IMR-90 (cell line): ENCODE measurements around the gene DMD. TPM values are rescaled to one million over a fixed set of nuclear protein-coding genes. Genes with fewer than 3 reads are reported as not detected.

Experiments
- ATAC-seq: fragments of 200-7000 bp; cut with Tn5 transposase; 2 replicates; pipeline ENCODE4 v1.9.1; 2020; ENCODE audit warnings: low read depth, mild to moderate bottlenecking, moderate library complexity
- BruUV-seq: library from RNA; stranded (reverse); fragments of 400-500 nt; replicated peaks from 2 replicates; lab custom pipeline; 2021; lab: Mats Ljungman, UMichigan
- CTCF ChIA-PET: fragments of 300-600 bp; formaldehyde crosslinking; extraction: SDS; loops from one replicate; lab custom pipeline; 2021; ENCODE audit warnings: antibody characterized with exemption; lab: Yijun Ruan, JAX
- POLR2A ChIA-PET: fragments of 300-600 bp; sonication (Branson Sonifier 250); formaldehyde crosslinking; loops from one replicate; lab custom pipeline; 2022; ENCODE audit warnings: antibody characterized with exemption; ENCODE audit not compliant: unreplicated experiment; lab: Charles Lee
- DNase-seq: peaks from one replicate; pipeline ENCODE4 v3.0.0; 2013
- H2AFZ ChIP-seq: replicated peaks from 2 replicates; pipeline ENCODE3; 2013; ENCODE audit warnings: low read length, mild to moderate bottlenecking; ENCODE audit not compliant: poor library complexity
- H2AK5ac ChIP-seq: 2 replicates; pipeline ENCODE4 v1.6.1; 2013; ENCODE audit warnings: low read depth, low read length, inconsistent platforms
- H2AK9ac ChIP-seq: replicated peaks from 2 replicates; pipeline ENCODE3; 2013; ENCODE audit warnings: mild to moderate bottlenecking, low read depth, low read length, moderate library complexity; ENCODE audit not compliant: poor library complexity
- H2BK120ac ChIP-seq: 2 replicates; pipeline ENCODE4 v1.6.1; 2013; ENCODE audit warnings: low read depth, low read length, inconsistent platforms
- H2BK15ac ChIP-seq: 3 replicates; pipeline ENCODE4 v1.6.1; 2013; ENCODE audit warnings: low read depth, low read length, inconsistent platforms
- H2BK20ac ChIP-seq: 2 replicates; pipeline ENCODE4 v1.6.1; 2013; ENCODE audit warnings: low read depth, mild to moderate bottlenecking, inconsistent platforms, low read length, moderate library complexity
- H2BK5ac ChIP-seq: 2 replicates; pipeline ENCODE4 v1.6.1; 2013; ENCODE audit warnings: mild to moderate bottlenecking, low read depth, low read length, inconsistent platforms; ENCODE audit not compliant: poor library complexity, severe bottlenecking
- H3K14ac ChIP-seq: replicated peaks from 2 replicates; pipeline ENCODE4 v1.6.1; 2013; ENCODE audit warnings: low read depth, low read length, inconsistent platforms
- H3K18ac ChIP-seq: 2 replicates; pipeline ENCODE4 v1.6.1; 2013; ENCODE audit warnings: low read depth, low read length, control low read depth
- H3K23ac ChIP-seq: 2 replicates; pipeline ENCODE4 v1.6.1; 2013; ENCODE audit warnings: low read depth, low read length, inconsistent platforms
- H3K27ac ChIP-seq: 2 replicates; pipeline ENCODE4 v1.5.1; 2013; ENCODE audit warnings: mild to moderate bottlenecking, control low read depth, low read length; ENCODE audit not compliant: insufficient read depth
- H3K27me3 ChIP-seq: 2 replicates; pipeline ENCODE4 v1.6.1; 2013; ENCODE audit warnings: low read length; ENCODE audit not compliant: control insufficient read depth, insufficient read depth
- H3K36me3 ChIP-seq: 2 replicates; pipeline ENCODE4 v1.6.1; 2013; ENCODE audit warnings: low read length, mixed read lengths; ENCODE audit not compliant: control insufficient read depth, insufficient read depth
- H3K4ac ChIP-seq: 2 replicates; pipeline ENCODE4 v1.6.1; 2013; ENCODE audit warnings: low read depth, low read length, inconsistent platforms
- H3K4me1 ChIP-seq: 2 replicates; pipeline ENCODE4 v1.6.1; 2013; ENCODE audit warnings: low read length, mixed read lengths; ENCODE audit not compliant: control insufficient read depth, insufficient read depth
- H3K4me2 ChIP-seq: 2 replicates; pipeline ENCODE4 v1.6.1; 2013; ENCODE audit warnings: low read depth, mild to moderate bottlenecking, control low read depth, low read length, moderate library complexity
- H3K4me3 ChIP-seq: 2 replicates; pipeline ENCODE4 v1.5.1; 2013; ENCODE audit warnings: low read depth, mild to moderate bottlenecking, control low read depth, low read length, moderate library complexity; ENCODE audit not compliant: insufficient read depth
- H3K56ac ChIP-seq: 2 replicates; pipeline ENCODE4 v1.6.1; 2013; ENCODE audit warnings: low read length, inconsistent platforms; ENCODE audit not compliant: insufficient read depth; ENCODE audit errors: extremely low read depth
- H3K79me1 ChIP-seq, 2 experiments: 2 replicates each; pipeline ENCODE4 v1.6.1; 2013; ENCODE audit warnings: low read length in 2 of 2, inconsistent platforms in 1 of 2, low read depth in 1 of 2
- H3K9ac ChIP-seq: 2 replicates; pipeline ENCODE4 v1.6.1; 2013; ENCODE audit warnings: low read depth, low read length, control low read depth
- H3K9me1 ChIP-seq: 2 replicates; pipeline ENCODE4 v1.6.1; 2013; ENCODE audit warnings: low read length, inconsistent platforms; ENCODE audit not compliant: insufficient read depth
- H3K9me3 ChIP-seq: 2 replicates; pipeline ENCODE4 v1.6.1; 2013; ENCODE audit warnings: low read length; ENCODE audit not compliant: control insufficient read depth, insufficient read depth
- H4K20me1 ChIP-seq: 2 replicates; pipeline ENCODE4 v1.6.1; 2013; ENCODE audit warnings: low read length, inconsistent platforms; ENCODE audit not compliant: insufficient read depth
- H4K5ac ChIP-seq: 2 replicates; pipeline ENCODE4 v1.6.1; 2013; ENCODE audit warnings: mild to moderate bottlenecking, low read depth, low read length, control low read depth
- H4K8ac ChIP-seq, 2 experiments: 2 replicates each; pipeline ENCODE4 v1.6.1; 2013; ENCODE audit warnings: low read depth in 2 of 2, low read length in 2 of 2, control low read depth in 1 of 2, inconsistent platforms in 1 of 2
- H4K91ac ChIP-seq: 2 replicates; pipeline ENCODE4 v1.6.1; 2013; ENCODE audit warnings: low read depth, low read length, inconsistent platforms; ENCODE audit not compliant: insufficient read depth
- BHLHE40 ChIP-seq: fragments of 150-350 bp; IDR thresholded peaks from 2 replicates; pipeline ENCODE4 v1.6.1; 2016; ENCODE audit warnings: mild to moderate bottlenecking, low read depth, low read length
- CEBPB ChIP-seq: IDR thresholded peaks from 2 replicates; pipeline ENCODE4 v1.6.1; 2012; ENCODE audit warnings: low read depth, low read length, improper control_type of control experiment
- CHD1 ChIP-seq: IDR thresholded peaks from 2 replicates; pipeline ENCODE4 v1.6.1; 2012; ENCODE audit warnings: low read depth, low read length, improper control_type of control experiment
- FOS ChIP-seq: fragments of 150-350 bp; IDR thresholded peaks from 2 replicates; pipeline ENCODE4 v1.6.1; 2016; ENCODE audit warnings: low read depth, low read length
- MAFK ChIP-seq: IDR thresholded peaks from 2 replicates; pipeline ENCODE4 v1.6.1; 2012; ENCODE audit warnings: low read depth, low read length, improper control_type of control experiment
- MAZ ChIP-seq: IDR thresholded peaks from 2 replicates; pipeline ENCODE4 v1.6.1; 2012; ENCODE audit warnings: low read depth, mild to moderate bottlenecking, low read length, improper control_type of control experiment, moderate library complexity, borderline replicate concordance
- MXI1 ChIP-seq: IDR thresholded peaks from 2 replicates; pipeline ENCODE4 v1.6.1; 2012; ENCODE audit warnings: low read depth, mild to moderate bottlenecking, low read length, moderate library complexity, borderline replicate concordance
- NFE2L2 ChIP-seq: fragments of 150-350 bp; IDR thresholded peaks from 2 replicates; pipeline ENCODE4 v1.6.1; 2016; ENCODE audit warnings: low read depth, mild to moderate bottlenecking, low read length
- POLR2A ChIP-seq: IDR thresholded peaks from 2 replicates; pipeline ENCODE4 v1.6.1; 2012; ENCODE audit warnings: mild to moderate bottlenecking, low read depth, low read length
- RAD21 ChIP-seq: IDR thresholded peaks from 2 replicates; pipeline ENCODE4 v1.6.1; 2012; ENCODE audit warnings: low read length, improper control_type of control experiment
- RCOR1 ChIP-seq: IDR thresholded peaks from 2 replicates; pipeline ENCODE4 v1.6.1; 2012; ENCODE audit warnings: mild to moderate bottlenecking, low read length, improper control_type of control experiment; ENCODE audit not compliant: insufficient replicate concordance
- RFX5 ChIP-seq: IDR thresholded peaks from 2 replicates; pipeline ENCODE4 v1.8.0; 2012; ENCODE audit warnings: low read depth, mild to moderate bottlenecking, low read length, moderate library complexity
- SMC3 ChIP-seq: fragments of 150-350 bp; IDR thresholded peaks from 2 replicates; pipeline ENCODE4 v1.6.1; 2016; ENCODE audit warnings: low read depth, mild to moderate bottlenecking, antibody characterized with exemption, low read length, moderate library complexity
- WGBS, 2 experiments: methylation state at CpG; one replicate each; pipeline versions ENCODE4 v1.1.5 to v1.1.7; 2013; ENCODE audit warnings: missing lambda C conversion rate in 2 of 2; ENCODE audit not compliant: insufficient read length in 1 of 2; ENCODE audit errors: extremely low coverage in 2 of 2; 5-methylcytosine and 5-hydroxymethylcytosine counted together
- dilution Hi-C: fragments of 300-500 bp; cut with HindIII; formaldehyde crosslinking; loops from one replicate; pipeline ENCODE4 v1.14.3; 2018; ENCODE audit warnings: low sequenced_read_pairs; ENCODE audit not compliant: unreplicated experiment
- in situ Hi-C: fragments of 300-500 bp; cut with MboI; formaldehyde crosslinking; loops from 3 replicates; pipeline ENCODE4 v1.14.3; 2019; ENCODE audit warnings: low sequenced_read_pairs, inconsistent platforms, mixed read lengths
- intact Hi-C: fragments of 100-400 bp; cut with micrococcal nuclease; formaldehyde crosslinking; loops from 2 replicates; pipeline ENCODE4 v1.10.0; 2022
- polyA plus RNA-seq, 3 experiments: library from polyadenylated mRNA; depleted of rRNA; stranded (reverse); fragments of >200 nt; gene quantifications; 2 replicates each; pipeline ENCODE4 v1.2.3, GENCODE V29; 2012; ENCODE audit warnings: low replicate concordance in 1 of 3
- total RNA-seq: library from RNA; depleted of rRNA; stranded (reverse); fragments of >200 nt; gene quantifications from 2 replicates; pipeline ENCODE4 v1.2.3, GENCODE V29; 2012
- TF ChIP-seq, protein P1 (sequence below): fragments of 150-350 bp; IDR thresholded peaks from 2 replicates; pipeline ENCODE4 v1.6.1; 2016; ENCODE audit warnings: low read depth, mild to moderate bottlenecking, low read length, moderate library complexity, borderline replicate concordance
- TF ChIP-seq, protein P2 (sequence below): fragments of 150-350 bp; IDR thresholded peaks from 2 replicates; pipeline ENCODE4 v1.6.1; 2017; ENCODE audit warnings: mild to moderate bottlenecking, antibody characterized with exemption, low read length, low read depth
- TF ChIP-seq, protein P3 (sequence below): conservative IDR thresholded peaks from 2 replicates; pipeline ENCODE4 v1.5.1; 2012; ENCODE audit warnings: mild to moderate bottlenecking, low read depth, low read length, improper control_type of control experiment

DMD gene
- total and polyA plus RNA-seq, 2 of the 4 experiments (the other 2 are of a cell fraction): 6.6 to 11.8 TPM

DNA sequence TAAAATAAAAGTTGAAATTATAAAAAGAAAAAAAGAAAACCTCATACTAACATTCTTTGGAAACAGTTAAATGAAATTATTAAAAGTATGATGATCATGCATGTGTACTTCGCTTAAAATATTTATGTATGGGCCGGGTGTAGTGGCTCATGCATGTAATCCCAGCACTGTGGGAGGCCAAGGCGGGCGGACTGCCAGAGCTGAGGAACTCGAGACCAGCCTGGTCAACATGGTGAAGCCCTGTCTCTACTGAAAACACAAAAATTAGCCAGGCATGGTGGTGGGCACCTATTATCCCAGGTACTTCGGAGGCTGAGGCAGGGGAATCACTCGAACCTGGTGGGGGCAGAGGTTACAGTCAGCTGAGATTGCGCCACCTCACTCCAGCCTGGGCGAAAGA, 1187.3 kb downstream of the DMD start:
- H2AFZ ChIP-seq: no peak overlapping the region
- no peak for DNase-seq
- ChIA-PET POLR2A (no interaction called here), CTCF (no interaction called here)
- H3K4me1 ChIP-seq: no peaks in the 10 kb centered on the region
- no peak overlapping the region for H2BK20ac ChIP-seq
- H3K27me3 ChIP-seq: no peaks in the 10 kb centered on the region
- H3K14ac ChIP-seq: no peak overlapping the region
- TF ChIP-seq SMC3 (no peak), FOS (no peak), RFX5 (no peak), CEBPB (no peak), POLR2A (no peak), BHLHE40 (no peak), MAZ (no peak), NFE2L2 (no peak), CHD1 (no peak), RCOR1 (no peak), MXI1 (no peak), MAFK (no peak), RAD21 (no peak)
- TF ChIP-seq, protein P1, sequence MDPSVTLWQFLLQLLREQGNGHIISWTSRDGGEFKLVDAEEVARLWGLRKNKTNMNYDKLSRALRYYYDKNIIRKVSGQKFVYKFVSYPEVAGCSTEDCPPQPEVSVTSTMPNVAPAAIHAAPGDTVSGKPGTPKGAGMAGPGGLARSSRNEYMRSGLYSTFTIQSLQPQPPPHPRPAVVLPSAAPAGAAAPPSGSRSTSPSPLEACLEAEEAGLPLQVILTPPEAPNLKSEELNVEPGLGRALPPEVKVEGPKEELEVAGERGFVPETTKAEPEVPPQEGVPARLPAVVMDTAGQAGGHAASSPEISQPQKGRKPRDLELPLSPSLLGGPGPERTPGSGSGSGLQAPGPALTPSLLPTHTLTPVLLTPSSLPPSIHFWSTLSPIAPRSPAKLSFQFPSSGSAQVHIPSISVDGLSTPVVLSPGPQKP: no peak
- TF ChIP-seq, protein P2, sequence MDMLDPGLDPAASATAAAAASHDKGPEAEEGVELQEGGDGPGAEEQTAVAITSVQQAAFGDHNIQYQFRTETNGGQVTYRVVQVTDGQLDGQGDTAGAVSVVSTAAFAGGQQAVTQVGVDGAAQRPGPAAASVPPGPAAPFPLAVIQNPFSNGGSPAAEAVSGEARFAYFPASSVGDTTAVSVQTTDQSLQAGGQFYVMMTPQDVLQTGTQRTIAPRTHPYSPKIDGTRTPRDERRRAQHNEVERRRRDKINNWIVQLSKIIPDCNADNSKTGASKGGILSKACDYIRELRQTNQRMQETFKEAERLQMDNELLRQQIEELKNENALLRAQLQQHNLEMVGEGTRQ: no peak
- TF ChIP-seq, protein P3, sequence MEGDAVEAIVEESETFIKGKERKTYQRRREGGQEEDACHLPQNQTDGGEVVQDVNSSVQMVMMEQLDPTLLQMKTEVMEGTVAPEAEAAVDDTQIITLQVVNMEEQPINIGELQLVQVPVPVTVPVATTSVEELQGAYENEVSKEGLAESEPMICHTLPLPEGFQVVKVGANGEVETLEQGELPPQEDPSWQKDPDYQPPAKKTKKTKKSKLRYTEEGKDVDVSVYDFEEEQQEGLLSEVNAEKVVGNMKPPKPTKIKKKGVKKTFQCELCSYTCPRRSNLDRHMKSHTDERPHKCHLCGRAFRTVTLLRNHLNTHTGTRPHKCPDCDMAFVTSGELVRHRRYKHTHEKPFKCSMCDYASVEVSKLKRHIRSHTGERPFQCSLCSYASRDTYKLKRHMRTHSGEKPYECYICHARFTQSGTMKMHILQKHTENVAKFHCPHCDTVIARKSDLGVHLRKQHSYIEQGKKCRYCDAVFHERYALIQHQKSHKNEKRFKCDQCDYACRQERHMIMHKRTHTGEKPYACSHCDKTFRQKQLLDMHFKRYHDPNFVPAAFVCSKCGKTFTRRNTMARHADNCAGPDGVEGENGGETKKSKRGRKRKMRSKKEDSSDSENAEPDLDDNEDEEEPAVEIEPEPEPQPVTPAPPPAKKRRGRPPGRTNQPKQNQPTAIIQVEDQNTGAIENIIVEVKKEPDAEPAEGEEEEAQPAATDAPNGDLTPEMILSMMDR: no peak
- no peaks in the 10 kb centered on the region for H3K79me1 ChIP-seq
- no peak overlapping the region for H2AK9ac ChIP-seq
- H2BK15ac ChIP-seq: no peak overlapping the region
- H3K36me3 ChIP-seq: no peaks in the 10 kb centered on the region
- H4K8ac ChIP-seq: no peak overlapping the region
- in situ Hi-C loops: no loop called here
- peaks cover 4% of the 10 kb centered on the region; the same call in 1 of the 2 replicates for H3K9me3 ChIP-seq
- intact Hi-C loops: no loop called here
- H2BK120ac ChIP-seq: no peak overlapping the region
- H4K20me1 ChIP-seq: no peaks in the 10 kb centered on the region
- H2AK5ac ChIP-seq: no peak overlapping the region
- no TSS peak for BruUV-seq
- H3K9me1 ChIP-seq: no peaks in the 10 kb centered on the region
- no peak overlapping the region for H2BK5ac ChIP-seq
- H4K5ac ChIP-seq: no peak overlapping the region
- dilution Hi-C loops: no loop called here
- no peak overlapping the region for H3K56ac ChIP-seq
- ATAC-seq: no peak
- no peak overlapping the region for H3K4me2 ChIP-seq
- H3K4ac ChIP-seq: no peak overlapping the region
- H3K4me3 ChIP-seq: no peak overlapping the region
- no peak overlapping the region for H3K23ac ChIP-seq
- no CpG with 5 or more reads among the region's 9 CpGs for WGBS, 2 experiments
- no peak overlapping the region for H3K9ac ChIP-seq
- H4K91ac ChIP-seq: no peak overlapping the region
- no peak overlapping the region for H3K18ac ChIP-seq
- H3K27ac ChIP-seq: no peak overlapping the region
